ENCODE results near the gene BAHD1.
"Not testable (repeated sequence)": the region's sequence is repeated elsewhere in the genome, so short reads cannot be mapped to it uniquely, and the experiment has no call there.

The BAHD1 gene

GRCh38 chr15:40445421-40445922 is 4.7 kb downstream of the BAHD1 start:
- no peak for DNase-seq (ENCODE audit: low spot score)

GRCh38 chr15:40446144-40446543 is 5.4 kb downstream of the BAHD1 start:
- no peak for DNase-seq (ENCODE audit: low spot score)

GRCh38 chr15:40448354-40448753 is 7.6 kb downstream of the BAHD1 start:
- no peak for DNase-seq (ENCODE audit: low spot score)

- no peak for DNase-seq (ENCODE audit: low spot score)
Measured at GRCh38 chr15:40449275-40449674, 8.5 kb downstream of the BAHD1 start.

- no peak for DNase-seq (ENCODE audit: low spot score)
Measured at GRCh38 chr15:40450047-40450446, 9.3 kb downstream of the BAHD1 start.

DNA sequence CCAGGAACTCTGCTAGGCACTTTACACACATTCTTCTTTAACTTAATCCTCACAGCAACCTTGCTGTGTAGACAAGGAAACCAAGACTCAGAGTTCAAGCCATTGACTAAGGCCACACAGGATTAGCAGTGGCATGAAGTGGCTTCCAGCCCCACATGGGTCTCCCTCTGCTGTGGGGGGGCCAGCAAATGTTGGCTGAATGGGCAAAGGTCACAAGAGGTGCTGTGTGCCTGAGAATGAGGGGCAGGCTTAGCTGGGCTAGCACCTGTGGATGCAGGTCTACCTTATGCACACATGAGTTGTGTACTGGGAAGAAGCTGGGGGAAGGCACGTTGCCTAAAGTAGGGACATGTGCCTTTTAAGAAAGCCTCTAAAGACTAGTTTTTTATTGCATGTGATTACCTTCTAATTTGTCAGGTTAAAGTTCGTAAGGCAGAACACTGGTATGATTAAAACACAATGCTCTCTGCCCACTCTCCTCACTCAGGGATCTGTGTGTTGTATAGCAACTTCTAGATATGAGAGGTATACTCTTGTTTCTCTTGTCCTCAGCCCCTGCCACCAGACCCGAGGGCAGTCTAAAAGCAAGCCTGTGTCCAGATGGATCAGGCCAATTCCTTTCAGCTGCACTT is 10.9 kb downstream of the BAHD1 start:
- no peak for DNase-seq (ENCODE audit: low spot score)

DNA sequence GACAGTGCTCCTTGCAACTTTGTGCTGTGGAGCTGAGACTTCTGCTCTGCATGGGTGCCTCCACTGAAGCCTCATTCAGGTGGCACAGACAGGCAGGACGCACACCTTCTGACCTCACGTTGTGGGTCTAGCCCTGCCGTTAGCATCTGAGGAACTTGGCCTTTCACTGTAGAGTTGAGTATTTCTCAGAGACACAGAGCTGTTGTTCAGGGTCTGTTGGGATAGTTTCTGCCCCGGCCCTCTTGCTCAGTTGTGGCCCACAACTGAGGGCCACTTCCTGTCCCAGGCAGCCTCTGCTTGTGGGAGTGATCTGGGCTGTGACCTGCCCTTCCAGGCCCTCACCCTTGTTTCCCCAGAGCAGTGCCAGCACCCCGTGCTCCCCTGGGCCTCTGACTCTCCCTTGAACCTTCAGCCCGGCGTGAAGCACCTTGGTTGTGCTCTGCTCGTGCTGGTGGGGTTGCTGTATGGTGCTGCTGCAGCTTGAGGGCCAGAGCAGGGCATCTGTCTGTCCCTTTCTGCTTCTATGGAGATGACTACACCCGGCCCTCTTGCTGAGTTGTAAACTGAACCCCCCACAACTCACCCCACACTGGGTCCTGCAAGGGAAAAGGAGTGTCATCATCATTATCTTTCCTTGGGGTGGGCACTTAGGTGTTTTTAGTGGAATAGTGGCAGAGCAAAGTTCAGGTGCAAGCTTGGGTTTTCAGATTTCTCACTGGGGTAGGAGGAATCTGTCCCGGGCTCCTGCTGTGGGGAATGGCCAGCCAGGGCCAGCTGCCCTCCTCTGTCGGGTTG is 11.7 kb downstream of the BAHD1 start:
- no peak for DNase-seq (ENCODE audit: low spot score)

GRCh38 chr15:40453941-40454340 is 13.2 kb downstream of the BAHD1 start:
- DNase-seq (ENCODE audit: low spot score), result not testable (repeated sequence)

DNA sequence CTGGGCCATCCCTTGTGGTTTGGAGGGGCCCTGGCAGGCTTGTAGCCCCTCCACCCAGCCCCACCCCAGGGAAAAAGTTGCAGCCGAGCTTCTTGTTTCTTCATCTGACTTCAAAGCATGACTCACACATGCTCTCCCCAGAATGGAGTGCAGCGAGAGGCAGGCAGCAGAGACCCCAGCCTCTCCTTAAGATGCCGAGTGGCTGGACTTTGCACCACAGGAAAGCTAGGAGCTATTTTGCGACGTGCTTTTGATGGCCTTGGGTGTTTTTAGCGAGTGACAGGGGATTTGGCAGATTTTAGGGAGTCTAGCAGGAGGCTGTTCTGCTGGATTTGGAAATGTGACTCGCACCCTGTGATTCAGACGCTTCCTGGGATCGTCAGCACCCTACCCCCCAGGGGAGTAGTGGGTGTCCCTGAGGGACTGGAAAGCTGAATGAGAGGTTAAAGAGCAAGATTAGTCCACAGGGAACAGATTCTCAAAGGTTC is 14.2 kb downstream of the BAHD1 start:
- DNase-seq (ENCODE audit: low spot score), result no peak

GRCh38 chr15:40456299-40456712 is 15.6 kb downstream of the BAHD1 start:
- no peak for DNase-seq (ENCODE audit: low spot score)

DNA sequence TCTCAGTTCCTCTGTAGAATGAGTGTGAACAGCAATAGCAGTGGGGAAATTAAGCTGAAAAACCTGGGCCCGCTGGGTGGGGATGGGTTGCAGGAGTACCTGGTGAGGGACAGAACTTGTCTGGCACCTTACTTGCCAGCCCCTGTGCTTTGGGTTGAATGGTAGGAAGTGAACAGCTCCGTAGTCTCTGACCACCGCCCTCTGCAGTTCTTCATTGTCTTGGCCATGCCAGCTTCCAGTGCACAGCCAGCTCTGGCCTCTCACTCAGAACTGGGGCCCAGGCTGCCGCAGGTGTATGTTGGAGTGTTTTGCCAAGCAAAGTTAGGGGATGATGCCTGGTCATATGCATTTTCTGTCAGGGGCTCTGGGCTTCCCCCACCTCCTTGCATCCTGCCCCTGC is 16.0 kb downstream of the BAHD1 start:
- DNase-seq (ENCODE audit: low spot score), result no peak

- no peak for DNase-seq (ENCODE audit: low spot score)
Measured at GRCh38 chr15:40458495-40459371, 18.0 kb downstream of the BAHD1 start.

DNA sequence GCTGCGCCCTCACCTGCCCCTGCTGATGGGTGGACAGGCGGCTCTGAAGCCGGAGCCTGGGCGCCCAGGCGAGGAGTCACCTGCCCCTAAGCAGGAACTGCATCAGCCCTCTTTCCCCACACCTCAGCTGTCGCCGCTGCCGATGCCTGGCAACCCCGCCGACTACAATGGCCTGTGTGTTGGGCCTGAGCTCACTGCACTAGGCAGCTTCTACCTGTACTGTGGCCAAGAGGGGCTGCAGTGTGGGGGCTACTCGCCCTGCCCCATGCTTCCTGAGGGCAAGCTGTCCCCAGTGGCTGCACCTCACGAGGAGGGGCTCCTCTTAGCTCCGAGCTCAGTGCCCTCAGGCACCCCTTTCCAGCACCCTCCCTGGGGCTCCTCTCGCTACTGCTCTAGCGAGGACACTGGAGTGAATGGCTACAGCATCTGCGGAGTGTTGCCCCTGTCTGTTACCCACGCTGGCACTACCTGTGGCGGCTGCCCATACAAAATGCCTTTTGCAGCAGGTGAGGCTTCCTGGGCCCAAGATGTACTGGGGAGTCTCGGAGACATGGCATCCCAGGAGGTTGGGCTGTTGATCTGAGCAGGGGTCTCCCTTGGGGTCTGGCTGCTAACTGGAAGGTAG is 18.8 kb downstream of the BAHD1 start:
- no peak for DNase-seq (ENCODE audit: low spot score)

GRCh38 chr15:40460404-40460803 is 19.7 kb downstream of the BAHD1 start:
- no peak for DNase-seq (ENCODE audit: low spot score)

GRCh38 chr15:40461958-40462357 is 21.2 kb downstream of the BAHD1 start:
- DNase-seq (ENCODE audit: low spot score), result no peak

GRCh38 chr15:40463279-40463678 is 22.5 kb downstream of the BAHD1 start:
- DNase-seq (ENCODE audit: low spot score), result no peak

- no peak for DNase-seq (ENCODE audit: low spot score)
Measured at GRCh38 chr15:40463886-40464545, 23.3 kb downstream of the BAHD1 start.

DNA sequence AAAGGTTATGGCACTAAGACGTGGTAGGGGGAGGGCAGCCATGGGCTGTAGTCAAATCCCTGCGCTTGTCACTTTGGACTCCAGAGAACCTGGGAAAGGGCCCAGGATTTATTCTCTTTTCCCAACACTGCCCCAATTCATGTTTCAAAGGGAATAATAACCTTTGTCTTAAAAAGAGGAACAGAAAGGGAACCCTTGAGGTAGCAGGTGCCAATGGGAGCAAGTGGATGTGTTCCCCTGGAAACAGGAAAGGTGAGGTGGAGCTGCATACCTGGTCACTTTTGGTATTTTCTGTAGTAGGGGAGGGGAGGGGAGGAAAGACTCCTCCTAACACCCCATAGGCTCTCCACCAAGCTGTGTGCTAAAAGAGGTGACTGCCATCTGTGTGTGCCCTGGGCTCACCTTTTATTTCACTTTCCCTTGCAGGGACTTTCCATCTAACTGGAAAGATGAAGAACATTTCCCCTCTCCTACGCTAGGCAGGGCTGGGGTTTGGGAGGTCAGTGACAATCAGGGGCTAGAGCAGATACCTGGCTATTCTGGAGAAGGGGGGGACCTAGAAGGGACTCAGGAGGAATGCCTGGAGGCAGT is 23.9 kb downstream of the BAHD1 start:
- DNase-seq (ENCODE audit: low spot score), result no peak

GRCh38 chr15:40465939-40466338 is 25.2 kb downstream of the BAHD1 start:
- no peak for DNase-seq (ENCODE audit: low spot score)

GRCh38 chr15:40466426-40467260 is 25.9 kb downstream of the BAHD1 start:
- no peak for DNase-seq (ENCODE audit: low spot score)

Measured in LoVo (cell line).